Mesothelial cell of epicardium (in vitro differentiated cells): ENCODE data around the gene MEST. TPM values are rescaled to one million over a fixed set of nuclear protein-coding genes. Genes with fewer than 3 reads are reported as not detected.
A peak's percentile ranks its signal among the peaks of the same experiment; 100 is the strongest.
"Not testable (repeated sequence)": the region's sequence is repeated elsewhere in the genome, so short reads cannot be mapped to it uniquely, and the experiment has no call there.

Experiments used
- DNase-seq, 2 experiments: peaks; one replicate each; pipeline ENCODE4 v3.0.0; 2021; ENCODE audit warnings: low spot score in 2 of 2; ENCODE audit not compliant: unreplicated experiment in 2 of 2
- H3K27ac Mint-ChIP-seq: 2 replicates; pipeline ENCODE4 v1.8.0; 2021; ENCODE audit warnings: mixed read lengths
- H3K27me3 Mint-ChIP-seq: 2 replicates; pipeline ENCODE4 v1.8.0; 2021; ENCODE audit warnings: low read depth, mixed read lengths
- H3K36me3 Mint-ChIP-seq: 2 replicates; pipeline ENCODE4 v1.8.0; 2021; ENCODE audit warnings: mixed read lengths
- H3K4me1 Mint-ChIP-seq: 2 replicates; pipeline ENCODE4 v1.8.0; 2021; ENCODE audit warnings: mixed read lengths
- H3K4me3 Mint-ChIP-seq: 2 replicates; pipeline ENCODE4 v1.8.0; 2021; ENCODE audit warnings: mild to moderate bottlenecking, moderate library complexity, mixed read lengths
- H3K9me3 Mint-ChIP-seq: 2 replicates; pipeline ENCODE4 v1.8.0; 2021; ENCODE audit warnings: mixed read lengths
- total RNA-seq: library from RNA; stranded (reverse); gene quantifications from 3 replicates; pipeline ENCODE4 v1.2.1, GENCODE V29; 2021
- TF ChIP-seq, protein P1 (sequence below): fragments of 200-600 bp; sonication (generic); IDR thresholded peaks from one replicate; pipeline ENCODE4 v1.5.0; 2021; ENCODE audit warnings: antibody characterized with exemption; ENCODE audit not compliant: unreplicated experiment

Gene MEST
- total RNA-seq, 1 donor from 2014 or later, result 616 TPM

DNA sequence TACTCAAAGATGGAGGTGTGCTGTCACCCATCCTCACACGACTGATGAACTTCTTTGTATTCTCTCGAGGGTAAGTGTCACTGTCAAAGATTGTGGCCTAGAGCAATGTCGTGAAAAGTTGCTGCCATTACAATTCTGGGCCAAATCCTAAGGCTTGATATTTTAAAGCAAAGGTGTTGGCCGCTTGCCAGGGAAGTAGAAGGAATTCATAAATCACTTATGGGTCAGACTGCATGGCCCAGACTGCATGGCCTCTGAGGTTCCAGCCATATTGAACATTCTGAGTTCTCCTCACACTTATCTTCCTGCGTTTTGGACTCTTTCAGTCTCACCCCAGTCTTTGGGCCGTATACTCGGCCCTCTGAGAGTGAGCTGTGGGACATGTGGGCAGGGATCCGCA is 8.6 kb downstream of the MEST start:
- Mint-ChIP-seq H3K4me1 (peaks cover 23% of the 10 kb centered on the region), H3K27me3 (no peaks in the 10 kb centered on the region), H3K9me3 (no peaks in the 10 kb centered on the region), H3K4me3 (no peak overlapping the region), H3K27ac (peak overlapping the region; percentile 61), H3K36me3 (peaks cover 56% of the 10 kb centered on the region)
- DNase-seq, result no peak
- TF ChIP-seq, protein P1, sequence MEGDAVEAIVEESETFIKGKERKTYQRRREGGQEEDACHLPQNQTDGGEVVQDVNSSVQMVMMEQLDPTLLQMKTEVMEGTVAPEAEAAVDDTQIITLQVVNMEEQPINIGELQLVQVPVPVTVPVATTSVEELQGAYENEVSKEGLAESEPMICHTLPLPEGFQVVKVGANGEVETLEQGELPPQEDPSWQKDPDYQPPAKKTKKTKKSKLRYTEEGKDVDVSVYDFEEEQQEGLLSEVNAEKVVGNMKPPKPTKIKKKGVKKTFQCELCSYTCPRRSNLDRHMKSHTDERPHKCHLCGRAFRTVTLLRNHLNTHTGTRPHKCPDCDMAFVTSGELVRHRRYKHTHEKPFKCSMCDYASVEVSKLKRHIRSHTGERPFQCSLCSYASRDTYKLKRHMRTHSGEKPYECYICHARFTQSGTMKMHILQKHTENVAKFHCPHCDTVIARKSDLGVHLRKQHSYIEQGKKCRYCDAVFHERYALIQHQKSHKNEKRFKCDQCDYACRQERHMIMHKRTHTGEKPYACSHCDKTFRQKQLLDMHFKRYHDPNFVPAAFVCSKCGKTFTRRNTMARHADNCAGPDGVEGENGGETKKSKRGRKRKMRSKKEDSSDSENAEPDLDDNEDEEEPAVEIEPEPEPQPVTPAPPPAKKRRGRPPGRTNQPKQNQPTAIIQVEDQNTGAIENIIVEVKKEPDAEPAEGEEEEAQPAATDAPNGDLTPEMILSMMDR, result no peak

DNA sequence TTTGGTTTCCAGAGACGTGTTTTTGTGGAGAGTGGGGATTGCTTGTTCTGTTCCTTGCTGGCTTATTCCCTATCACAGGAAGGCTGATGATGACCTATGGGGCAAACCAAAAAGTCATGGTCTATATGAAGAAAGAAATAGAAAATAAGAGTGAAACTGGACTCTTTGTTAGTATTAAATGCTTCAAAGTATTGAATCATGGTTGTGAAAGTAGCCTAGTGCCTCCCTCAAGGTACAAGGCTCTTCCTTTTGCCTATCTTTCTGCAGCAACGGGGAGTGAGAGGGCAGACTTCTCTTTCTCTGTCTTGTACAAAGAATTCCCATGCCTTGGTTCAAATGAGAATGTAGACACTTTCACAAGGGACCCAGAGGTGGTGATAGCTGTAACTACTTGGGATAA is 9.0 kb downstream of the MEST start:
- DNase-seq, result no peak
- peaks cover 56% of the 10 kb centered on the region for H3K36me3 Mint-ChIP-seq

DNA sequence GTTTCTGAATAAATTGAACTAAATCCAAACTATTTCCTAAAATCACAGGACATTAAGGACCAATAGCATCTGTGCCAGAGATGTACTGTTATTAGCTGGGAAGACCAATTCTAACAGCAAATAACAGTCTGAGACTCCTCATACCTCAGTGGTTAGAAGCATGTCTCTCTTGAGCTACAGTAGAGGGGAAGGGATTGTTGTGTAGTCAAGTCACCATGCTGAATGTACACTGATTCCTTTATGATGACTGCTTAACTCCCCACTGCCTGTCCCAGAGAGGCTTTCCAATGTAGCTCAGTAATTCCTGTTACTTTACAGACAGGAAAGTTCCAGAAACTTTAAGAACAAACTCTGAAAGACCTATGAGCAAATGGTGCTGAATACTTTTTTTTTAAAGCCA is 13.9 kb downstream of the MEST start:
- Mint-ChIP-seq H3K27me3 (no peaks in the 10 kb centered on the region), H3K36me3 (peaks cover 34% of the 10 kb centered on the region)

More for the DNA sequence above, 9.0 kb downstream of the MEST start:
- Mint-ChIP-seq H3K4me1 (peaks cover 19% of the 10 kb centered on the region), H3K4me3 (no peak overlapping the region), H3K27ac (peak overlapping the region; percentile 61), H3K27me3 (no peaks in the 10 kb centered on the region), H3K9me3 (no peaks in the 10 kb centered on the region)
- TF ChIP-seq, protein P1, result no peak

DNA sequence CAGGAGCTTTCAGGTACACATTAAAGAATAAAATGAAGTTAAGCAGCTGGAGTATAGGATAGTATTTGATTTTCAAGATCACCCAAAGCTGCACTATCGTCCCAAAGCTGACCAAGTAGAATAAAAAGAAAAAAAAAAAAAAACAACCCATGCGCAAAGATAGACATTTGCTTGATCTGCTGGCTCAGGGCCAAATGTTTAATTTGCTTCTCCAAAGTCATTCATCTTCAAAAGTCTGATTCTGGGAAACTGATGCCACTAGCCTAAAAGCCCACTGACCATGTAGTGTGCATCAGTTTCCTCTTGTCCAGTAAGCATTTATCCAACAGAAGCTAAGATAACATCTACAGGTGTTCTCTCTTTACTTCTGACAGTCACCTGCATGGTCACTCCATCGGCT is 14.5 kb downstream of the MEST start:
- Mint-ChIP-seq H3K9me3 (no peaks in the 10 kb centered on the region), H3K27ac (no peak overlapping the region), H3K4me3 (no peak overlapping the region), H3K36me3 (peaks cover 33% of the 10 kb centered on the region), H3K27me3 (no peaks in the 10 kb centered on the region), H3K4me1 (peaks cover 3% of the 10 kb centered on the region)
- TF ChIP-seq, protein P1, result no peak
- DNase-seq, result no peak

More for the DNA sequence above, 13.9 kb downstream of the MEST start:
- Mint-ChIP-seq H3K4me1 (peaks cover 5% of the 10 kb centered on the region), H3K27ac (no peak overlapping the region), H3K9me3 (no peaks in the 10 kb centered on the region), H3K4me3 (no peak overlapping the region)
- DNase-seq, result no peak
- TF ChIP-seq, protein P1, result no peak

- not testable (repeated sequence) for H3K4me3 Mint-ChIP-seq, DNase-seq, H3K4me1 Mint-ChIP-seq, H3K27me3 Mint-ChIP-seq, H3K27ac Mint-ChIP-seq, H3K9me3 Mint-ChIP-seq
- peaks cover 11% of the 10 kb centered on the region for H3K36me3 Mint-ChIP-seq
Measured at GRCh38 chr7:130512038-130512437, 20.2 kb downstream of the MEST start.

DNA sequence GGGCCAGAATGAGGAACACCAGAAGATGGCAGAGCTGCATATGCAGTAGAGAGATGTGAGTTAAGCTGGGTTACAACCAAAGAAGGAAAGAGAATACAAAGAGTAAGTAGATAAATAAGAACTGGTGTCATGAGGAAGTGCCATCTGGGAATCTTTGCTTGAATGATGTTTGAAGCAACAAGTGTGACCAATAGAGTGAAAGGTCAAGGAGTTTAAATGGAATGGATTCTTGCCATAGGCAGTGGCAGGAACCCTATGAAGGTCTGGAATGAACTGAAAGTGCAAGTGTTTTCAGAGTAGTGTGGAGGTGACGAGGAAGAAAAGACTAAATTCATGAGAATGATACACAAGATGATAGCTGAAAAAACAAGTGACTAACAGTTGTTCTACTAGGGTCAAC is 21.6 kb downstream of the MEST start:
- DNase-seq, result no peak
- H3K4me1 Mint-ChIP-seq, result no peaks in the 10 kb centered on the region
- H3K27me3 Mint-ChIP-seq, result no peaks in the 10 kb centered on the region
- H3K27ac Mint-ChIP-seq, result no peak overlapping the region
- H3K36me3 Mint-ChIP-seq, result peaks cover 2% of the 10 kb centered on the region
- TF ChIP-seq, protein P1, result no peak
- no peak overlapping the region for H3K4me3 Mint-ChIP-seq
- no peaks in the 10 kb centered on the region for H3K9me3 Mint-ChIP-seq
